ENCODE measurements around the gene RNF220.

Gene RNF220

GRCh38 chr1:44628962-44629756 lies 224.1 kb downstream of the RNF220 start:
- Histone ChIP-seq H3K27me3 (ENCODE audit: control insufficient read depth in 1 of 2, insufficient read depth in 2 of 2, low read length in 2 of 2) (no peaks in the 10 kb centered on the region), H3K9ac (ENCODE audit: low read length) (no peak overlapping the region), H3K36me3 (ENCODE audit: insufficient read depth, low read length) (peaks cover 7% of the 10 kb centered on the region), H3K4me1 (ENCODE audit: insufficient read depth, low read length) (peaks cover 22% of the 10 kb centered on the region), H3K4me3 (ENCODE audit: low read depth in 1 of 2, low read length in 2 of 2) (no peak overlapping the region), H3K27ac (ENCODE audit: low read depth, low read length) (no peak overlapping the region), H3K9me3 (ENCODE audit: low read length) (no peaks in the 10 kb centered on the region)

GRCh38 chr1:44630116-44630515 lies 225.1 kb downstream of the RNF220 start:
- no peak overlapping the region for H3K4me3 ChIP-seq (ENCODE audit: low read depth in 1 of 2, low read length in 2 of 2)
- H3K36me3 ChIP-seq (ENCODE audit: insufficient read depth, low read length), result peaks cover 14% of the 10 kb centered on the region
- H3K27ac ChIP-seq (ENCODE audit: low read depth, low read length), result no peak overlapping the region
- H3K27me3 ChIP-seq (ENCODE audit: control insufficient read depth in 1 of 2, insufficient read depth in 2 of 2, low read length in 2 of 2), result no peaks in the 10 kb centered on the region
- peaks cover 32% of the 10 kb centered on the region for H3K4me1 ChIP-seq (ENCODE audit: insufficient read depth, low read length)
- H3K9me3 ChIP-seq (ENCODE audit: low read length), result no peaks in the 10 kb centered on the region
- no peak overlapping the region for H3K9ac ChIP-seq (ENCODE audit: low read length)

GRCh38 chr1:44631333-44631646 lies 226.2 kb downstream of the RNF220 start:
- Histone ChIP-seq H3K9ac (ENCODE audit: low read length) (peak overlapping the region; percentile 89), H3K9me3 (ENCODE audit: low read length) (no peaks in the 10 kb centered on the region), H3K36me3 (ENCODE audit: insufficient read depth, low read length) (peaks cover 26% of the 10 kb centered on the region), H3K4me1 (ENCODE audit: insufficient read depth, low read length) (peaks cover 44% of the 10 kb centered on the region), H3K27me3 (ENCODE audit: control insufficient read depth in 1 of 2, insufficient read depth in 2 of 2, low read length in 2 of 2) (no peaks in the 10 kb centered on the region), H3K4me3 (ENCODE audit: low read depth in 1 of 2, low read length in 2 of 2) (peak overlapping the region; percentile 55 to 67), H3K27ac (ENCODE audit: low read depth, low read length) (peak overlapping the region; percentile 70)

GRCh38 chr1:44631647-44632539 lies 226.8 kb downstream of the RNF220 start:
- peak overlapping the region; percentile 55 to 76 for H3K4me3 ChIP-seq (ENCODE audit: low read depth in 1 of 2, low read length in 2 of 2)
- peaks cover 29% of the 10 kb centered on the region for H3K36me3 ChIP-seq (ENCODE audit: insufficient read depth, low read length)
- H3K9me3 ChIP-seq (ENCODE audit: low read length), result no peaks in the 10 kb centered on the region
- H3K4me1 ChIP-seq (ENCODE audit: insufficient read depth, low read length), result peaks cover 50% of the 10 kb centered on the region
- peak overlapping the region; percentile 89 for H3K9ac ChIP-seq (ENCODE audit: low read length)
- peak overlapping the region; percentile 70 for H3K27ac ChIP-seq (ENCODE audit: low read depth, low read length)
- H3K27me3 ChIP-seq (ENCODE audit: control insufficient read depth in 1 of 2, insufficient read depth in 2 of 2, low read length in 2 of 2), result no peaks in the 10 kb centered on the region

GRCh38 chr1:44632598-44632997 lies 227.5 kb downstream of the RNF220 start:
- Histone ChIP-seq H3K36me3 (ENCODE audit: insufficient read depth, low read length) (peaks cover 33% of the 10 kb centered on the region), H3K4me1 (ENCODE audit: insufficient read depth, low read length) (peaks cover 57% of the 10 kb centered on the region), H3K9me3 (ENCODE audit: low read length) (no peaks in the 10 kb centered on the region), H3K4me3 (ENCODE audit: low read depth in 1 of 2, low read length in 2 of 2) (peak overlapping the region; percentile 28 to 76), H3K27ac (ENCODE audit: low read depth, low read length) (peak overlapping the region; percentile 70), H3K9ac (ENCODE audit: low read length) (peak overlapping the region; percentile 81), H3K27me3 (ENCODE audit: control insufficient read depth in 1 of 2, insufficient read depth in 2 of 2, low read length in 2 of 2) (no peaks in the 10 kb centered on the region)

GRCh38 chr1:44634606-44635189 lies 229.6 kb downstream of the RNF220 start:
- no peak overlapping the region for H3K9ac ChIP-seq (ENCODE audit: low read length)
- peak overlapping the region; percentile 1 for H3K27ac ChIP-seq (ENCODE audit: low read depth, low read length)
- H3K9me3 ChIP-seq (ENCODE audit: low read length), result no peaks in the 10 kb centered on the region
- peaks cover 48% of the 10 kb centered on the region for H3K36me3 ChIP-seq (ENCODE audit: insufficient read depth, low read length)
- H3K4me3 ChIP-seq (ENCODE audit: low read depth in 1 of 2, low read length in 2 of 2), result no peak overlapping the region
- H3K4me1 ChIP-seq (ENCODE audit: insufficient read depth, low read length), result peaks cover 78% of the 10 kb centered on the region
- H3K27me3 ChIP-seq (ENCODE audit: control insufficient read depth in 1 of 2, insufficient read depth in 2 of 2, low read length in 2 of 2), result no peaks in the 10 kb centered on the region

GRCh38 chr1:44635439-44635838 lies 230.4 kb downstream of the RNF220 start:
- Histone ChIP-seq H3K27ac (ENCODE audit: low read depth, low read length) (peak overlapping the region; percentile 82), H3K4me3 (ENCODE audit: low read depth in 1 of 2, low read length in 2 of 2) (no peak overlapping the region), H3K9ac (ENCODE audit: low read length) (no peak overlapping the region), H3K27me3 (ENCODE audit: control insufficient read depth in 1 of 2, insufficient read depth in 2 of 2, low read length in 2 of 2) (no peaks in the 10 kb centered on the region), H3K36me3 (ENCODE audit: insufficient read depth, low read length) (peaks cover 53% of the 10 kb centered on the region), H3K4me1 (ENCODE audit: insufficient read depth, low read length) (peaks cover 85% of the 10 kb centered on the region), H3K9me3 (ENCODE audit: low read length) (no peaks in the 10 kb centered on the region)

- H3K36me3 ChIP-seq (ENCODE audit: insufficient read depth, low read length), result peaks cover 61% of the 10 kb centered on the region
- peaks cover 90% of the 10 kb centered on the region for H3K4me1 ChIP-seq (ENCODE audit: insufficient read depth, low read length)
These were observed 231.1 kb downstream of the RNF220 start for GRCh38 chr1:44636083-44636687.

GRCh38 chr1:44636688-44637598 lies 231.9 kb downstream of the RNF220 start:
- peak overlapping the region; percentile 82 for H3K27ac ChIP-seq (ENCODE audit: low read depth, low read length)
- H3K27me3 ChIP-seq (ENCODE audit: control insufficient read depth in 1 of 2, insufficient read depth in 2 of 2, low read length in 2 of 2), result no peaks in the 10 kb centered on the region
- H3K9ac ChIP-seq (ENCODE audit: low read length), result peak overlapping the region; percentile 11
- peaks cover 95% of the 10 kb centered on the region for H3K4me1 ChIP-seq (ENCODE audit: insufficient read depth, low read length)
- no peak overlapping the region for H3K4me3 ChIP-seq (ENCODE audit: low read depth in 1 of 2, low read length in 2 of 2)
- no peaks in the 10 kb centered on the region for H3K9me3 ChIP-seq (ENCODE audit: low read length)
- peaks cover 66% of the 10 kb centered on the region for H3K36me3 ChIP-seq (ENCODE audit: insufficient read depth, low read length)

More at GRCh38 chr1:44636083-44636687, 231.1 kb downstream of the RNF220 start:
- peak overlapping the region; percentile 82 for H3K27ac ChIP-seq (ENCODE audit: low read depth, low read length)
- no peak overlapping the region for H3K4me3 ChIP-seq (ENCODE audit: low read depth in 1 of 2, low read length in 2 of 2)
- no peaks in the 10 kb centered on the region for H3K9me3 ChIP-seq (ENCODE audit: low read length)
- peak overlapping the region; percentile 11 for H3K9ac ChIP-seq (ENCODE audit: low read length)
- no peaks in the 10 kb centered on the region for H3K27me3 ChIP-seq (ENCODE audit: control insufficient read depth in 1 of 2, insufficient read depth in 2 of 2, low read length in 2 of 2)

GRCh38 chr1:44637702-44638411 lies 232.8 kb downstream of the RNF220 start:
- H3K27me3 ChIP-seq (ENCODE audit: control insufficient read depth in 1 of 2, insufficient read depth in 2 of 2, low read length in 2 of 2), result no peaks in the 10 kb centered on the region
- H3K36me3 ChIP-seq (ENCODE audit: insufficient read depth, low read length), result peaks cover 75% of the 10 kb centered on the region
- H3K4me3 ChIP-seq (ENCODE audit: low read depth in 1 of 2, low read length in 2 of 2), result no peak overlapping the region
- no peaks in the 10 kb centered on the region for H3K9me3 ChIP-seq (ENCODE audit: low read length)
- no peak overlapping the region for H3K9ac ChIP-seq (ENCODE audit: low read length)
- peaks cover 100% of the 10 kb centered on the region for H3K4me1 ChIP-seq (ENCODE audit: insufficient read depth, low read length)
- H3K27ac ChIP-seq (ENCODE audit: low read depth, low read length), result peak overlapping the region; percentile 82

Measured in muscle layer of colon (tissue), 2 donors.